KMS-11 (cell line): ENCODE data around the gene KIAA0513.

Source experiments
- H2AFZ ChIP-seq: fragments of 200-600 bp; sonication (generic); 2 replicates; pipeline ENCODE4 v1.6.1; 2016; ENCODE audit warnings: antibody characterized with exemption, mixed run types, low read depth
- H3K27ac ChIP-seq: fragments of 200-600 bp; sonication (generic); 2 replicates; pipeline ENCODE4 v1.6.1; 2016; ENCODE audit warnings: mild to moderate bottlenecking, mixed run types
- H3K27me3 ChIP-seq: fragments of 200-600 bp; sonication (generic); 2 replicates; pipeline ENCODE4 v1.6.1; 2017; ENCODE audit warnings: mild to moderate bottlenecking, low read depth, mixed run types, moderate library complexity; ENCODE audit not compliant: insufficient read depth
- H3K36me3 ChIP-seq: fragments of 200-600 bp; sonication (generic); 2 replicates; pipeline ENCODE4 v1.6.1; 2017; ENCODE audit warnings: mild to moderate bottlenecking, mixed run types; ENCODE audit not compliant: insufficient read depth
- H3K4me1 ChIP-seq: fragments of 200-600 bp; sonication (generic); 2 replicates; pipeline ENCODE4 v1.6.1; 2016; ENCODE audit warnings: mild to moderate bottlenecking, low read depth, mixed run types; ENCODE audit not compliant: poor library complexity, severe bottlenecking
- H3K4me2 ChIP-seq: fragments of 200-600 bp; sonication (generic); 2 replicates; pipeline ENCODE4 v1.7.0; 2016; ENCODE audit warnings: mild to moderate bottlenecking, mixed run types
- H3K4me3 ChIP-seq: fragments of 200-600 bp; sonication (generic); IDR thresholded peaks from 2 replicates; pipeline ENCODE4 v1.6.1; 2017; ENCODE audit warnings: low read depth, low read length, mixed read lengths; ENCODE audit not compliant: insufficient read depth
- H3K79me2 ChIP-seq: fragments of 200-600 bp; sonication (generic); 2 replicates; pipeline ENCODE4 v1.6.1; 2016; ENCODE audit warnings: low read depth, mixed run types; ENCODE audit not compliant: insufficient read depth
- H3K9ac ChIP-seq: fragments of 200-600 bp; sonication (generic); 2 replicates; pipeline ENCODE4 v1.6.1; 2016; ENCODE audit warnings: mild to moderate bottlenecking, mixed run types
- H4K20me1 ChIP-seq: fragments of 200-600 bp; sonication (generic); 2 replicates; pipeline ENCODE4 v1.6.1; 2016; ENCODE audit warnings: mild to moderate bottlenecking, mixed run types; ENCODE audit not compliant: insufficient read depth
- TF ChIP-seq, protein P1 (sequence below): fragments of 200-600 bp; sonication (generic); conservative IDR thresholded peaks from 2 replicates; pipeline ENCODE4 v1.6.1; 2017; ENCODE audit warnings: low read depth, mild to moderate bottlenecking, antibody characterized with exemption, low read length, moderate library complexity, mixed read lengths

The KIAA0513 gene

DNA sequence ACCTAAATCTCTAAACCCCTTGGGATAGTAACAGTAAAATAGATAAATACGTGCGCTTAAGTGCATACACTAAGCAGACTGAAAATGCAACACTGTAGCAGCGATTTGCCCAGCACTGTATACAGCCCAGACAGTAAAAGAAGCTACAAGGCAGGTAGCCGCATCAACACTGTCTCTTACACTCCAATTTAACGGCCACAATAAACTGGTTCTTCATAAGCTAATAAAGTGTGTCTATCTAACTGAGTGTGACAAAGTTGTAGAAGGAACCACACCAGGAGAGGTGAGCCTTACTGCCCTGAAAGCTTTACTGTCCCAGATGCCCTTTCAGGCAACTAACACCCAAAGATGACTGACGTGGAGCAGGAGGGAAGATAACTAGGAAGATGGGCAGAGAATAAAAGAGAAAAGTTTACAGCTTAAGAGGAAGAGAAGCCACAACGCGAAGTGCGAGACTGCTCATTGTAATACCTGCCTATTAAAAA lies 17.1 kb upstream of the KIAA0513 start:
- TF ChIP-seq, protein P1, sequence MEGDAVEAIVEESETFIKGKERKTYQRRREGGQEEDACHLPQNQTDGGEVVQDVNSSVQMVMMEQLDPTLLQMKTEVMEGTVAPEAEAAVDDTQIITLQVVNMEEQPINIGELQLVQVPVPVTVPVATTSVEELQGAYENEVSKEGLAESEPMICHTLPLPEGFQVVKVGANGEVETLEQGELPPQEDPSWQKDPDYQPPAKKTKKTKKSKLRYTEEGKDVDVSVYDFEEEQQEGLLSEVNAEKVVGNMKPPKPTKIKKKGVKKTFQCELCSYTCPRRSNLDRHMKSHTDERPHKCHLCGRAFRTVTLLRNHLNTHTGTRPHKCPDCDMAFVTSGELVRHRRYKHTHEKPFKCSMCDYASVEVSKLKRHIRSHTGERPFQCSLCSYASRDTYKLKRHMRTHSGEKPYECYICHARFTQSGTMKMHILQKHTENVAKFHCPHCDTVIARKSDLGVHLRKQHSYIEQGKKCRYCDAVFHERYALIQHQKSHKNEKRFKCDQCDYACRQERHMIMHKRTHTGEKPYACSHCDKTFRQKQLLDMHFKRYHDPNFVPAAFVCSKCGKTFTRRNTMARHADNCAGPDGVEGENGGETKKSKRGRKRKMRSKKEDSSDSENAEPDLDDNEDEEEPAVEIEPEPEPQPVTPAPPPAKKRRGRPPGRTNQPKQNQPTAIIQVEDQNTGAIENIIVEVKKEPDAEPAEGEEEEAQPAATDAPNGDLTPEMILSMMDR, result no peak
- Histone ChIP-seq H3K4me3 (no peak overlapping the region), H3K36me3 (no peaks in the 10 kb centered on the region), H3K27ac (peak overlapping the region; percentile 34; the same call in 1 of the 2 replicates), H4K20me1 (no peaks in the 10 kb centered on the region), H3K9ac (peak overlapping the region; percentile 79), H3K4me2 (peak overlapping the region; percentile 95), H3K79me2 (peaks cover 45% of the 10 kb centered on the region; the same call in 1 of the 2 replicates), H3K4me1 (peaks cover 13% of the 10 kb centered on the region), H2AFZ (peak overlapping the region; percentile 94), H3K27me3 (no peaks in the 10 kb centered on the region)

DNA sequence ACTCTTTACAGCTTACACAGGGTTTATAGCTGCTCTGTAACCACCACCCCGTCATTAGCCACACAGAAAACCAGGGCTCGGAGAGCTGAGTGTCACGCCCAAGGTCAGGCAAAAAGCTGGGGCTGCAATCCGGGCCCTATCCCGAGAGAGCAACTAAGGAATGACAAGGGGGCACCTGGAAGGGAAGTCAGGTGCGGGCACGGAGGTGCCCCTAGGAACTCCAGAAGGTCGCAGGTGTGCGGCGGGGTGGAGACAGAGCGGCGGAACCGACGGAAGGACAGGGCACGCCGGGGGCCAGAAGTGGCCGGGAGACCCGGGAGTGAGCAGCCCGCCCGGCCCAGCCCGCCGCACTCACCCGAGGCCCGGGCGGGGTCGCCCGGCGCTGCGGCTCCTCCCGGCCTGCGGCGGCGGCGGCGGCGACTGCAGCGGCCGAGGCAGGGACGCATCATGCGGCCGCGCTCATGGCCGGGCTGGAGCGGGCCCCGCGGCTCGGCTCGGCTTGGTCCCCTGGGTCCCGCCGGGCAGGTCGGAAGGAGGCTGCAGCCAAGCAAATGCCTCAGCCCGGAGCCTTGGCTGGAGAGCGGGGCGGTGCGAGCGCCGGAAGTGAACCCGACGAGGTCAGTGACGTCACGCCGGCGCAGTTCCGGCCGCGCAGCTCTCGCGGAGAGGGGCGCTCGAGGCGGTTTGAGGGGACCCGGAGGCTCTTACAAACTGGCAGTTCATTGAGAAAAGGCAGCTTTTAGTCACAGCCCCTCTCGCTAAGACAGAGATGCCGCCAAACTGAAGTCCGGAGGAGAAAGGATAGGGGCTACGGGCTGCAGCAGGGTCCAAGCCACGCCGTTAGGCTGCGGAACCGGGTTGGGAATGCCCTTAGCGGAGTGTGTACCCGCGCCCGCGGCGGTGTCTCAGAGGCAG lies 16.4 kb upstream of the KIAA0513 start, which contains the start of gene ZDHHC7:
Gene ZDHHC7, minus strand, starts transcription at position 605 of the 915 bp plus-strand sequence. CDS start 20,917 bp downstream, outside the sequence.
- peak within 1 kb of the TSS; percentile 81 for H3K27ac ChIP-seq
- peaks cover 13% of the 10 kb centered on the region for H3K4me1 ChIP-seq
- no peak within 1 kb of the TSS for H3K4me3 ChIP-seq
- TF ChIP-seq, protein P1, result no peak
- H3K27me3 ChIP-seq, result no peaks in the 10 kb centered on the region
- peak within 1 kb of the TSS; percentile 94 for H2AFZ ChIP-seq
- no peaks in the 10 kb centered on the region for H3K36me3 ChIP-seq
- peaks cover 39% of the 10 kb centered on the region; the same call in 1 of the 2 replicates for H3K79me2 ChIP-seq
- H3K4me2 ChIP-seq, result peak within 1 kb of the TSS; percentile 95
- H4K20me1 ChIP-seq, result no peaks in the 10 kb centered on the region
- H3K9ac ChIP-seq, result peak within 1 kb of the TSS; percentile 79

DNA sequence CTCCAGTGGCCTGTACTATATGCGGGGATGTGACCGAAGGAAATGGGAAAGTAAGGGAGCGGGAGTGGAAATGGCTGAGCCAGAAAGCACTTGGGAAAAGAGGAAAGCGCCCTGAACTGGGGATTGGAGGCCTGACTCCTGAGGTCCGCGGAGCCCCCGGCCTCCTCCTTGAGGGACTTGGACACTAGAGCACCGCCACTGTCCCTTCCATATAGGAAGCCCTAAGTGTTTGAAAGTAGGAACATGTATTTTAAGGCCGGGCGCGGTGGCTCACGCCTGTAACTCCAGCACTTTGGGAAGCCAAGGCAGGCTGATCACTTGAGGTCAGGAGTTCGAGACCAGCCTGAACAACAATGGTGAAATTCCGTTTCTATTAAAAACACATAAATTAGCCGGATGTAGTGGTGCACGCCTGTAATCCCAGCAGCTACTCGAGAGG lies 15.7 kb upstream of the KIAA0513 start:
- Histone ChIP-seq H4K20me1 (no peaks in the 10 kb centered on the region), H3K9ac (peak overlapping the region; percentile 79), H3K36me3 (no peaks in the 10 kb centered on the region), H2AFZ (peak overlapping the region; percentile 94), H3K27me3 (no peaks in the 10 kb centered on the region), H3K4me2 (peak overlapping the region; percentile 61), H3K4me3 (no peak overlapping the region), H3K79me2 (peaks cover 39% of the 10 kb centered on the region; the same call in 1 of the 2 replicates), H3K27ac (peak overlapping the region; percentile 81), H3K4me1 (peaks cover 19% of the 10 kb centered on the region)
- TF ChIP-seq, protein P1, result no peak

DNA sequence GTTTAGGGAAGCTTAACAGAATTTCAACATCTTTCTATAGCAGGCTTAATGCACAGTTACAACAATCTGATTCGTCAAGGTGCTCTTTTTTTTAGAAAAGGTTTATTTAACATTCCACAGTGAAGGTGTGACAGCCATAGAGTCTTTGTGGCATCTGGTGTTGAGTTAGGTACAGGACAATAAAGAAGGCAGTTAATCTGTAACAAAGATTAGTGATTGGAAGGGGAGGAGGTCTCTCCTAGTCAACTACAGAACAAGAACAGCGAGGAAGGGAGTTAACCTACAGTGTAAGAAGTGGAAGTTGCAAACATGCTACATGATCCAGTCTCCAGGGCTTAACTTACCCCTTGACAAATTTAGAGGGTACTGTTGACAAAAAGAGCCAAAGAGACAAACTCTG lies 13.3 kb upstream of the KIAA0513 start:
- TF ChIP-seq, protein P1, result no peak

More for the DNA sequence above, 13.3 kb upstream of the KIAA0513 start:
- no peaks in the 10 kb centered on the region for H3K27me3 ChIP-seq
- no peak overlapping the region for H3K27ac ChIP-seq
- H3K4me1 ChIP-seq, result peaks cover 34% of the 10 kb centered on the region
- H2AFZ ChIP-seq, result no peak overlapping the region
- no peak overlapping the region for H3K9ac ChIP-seq
- H3K36me3 ChIP-seq, result no peaks in the 10 kb centered on the region
- no peak overlapping the region for H3K4me2 ChIP-seq
- no peak overlapping the region for H3K4me3 ChIP-seq
- peaks cover 16% of the 10 kb centered on the region; the same call in 1 of the 2 replicates for H3K79me2 ChIP-seq
- no peaks in the 10 kb centered on the region for H4K20me1 ChIP-seq
